Smooth muscle cell (in vitro differentiated cells): ENCODE data around the gene TFB2M. TPM values are rescaled to one million over a fixed set of nuclear protein-coding genes. Genes with fewer than 3 reads are reported as not detected.

ENCODE experiments used
- DNase-seq: peaks from one replicate; lab custom pipeline; 2025; ENCODE audit not compliant: unreplicated experiment; lab: John Stamatoyannopoulos, UW
- H2AFZ ChIP-seq: fragments of 200-600 bp; sonication (generic); 2 replicates; pipeline ENCODE4 v1.6.0; 2016; ENCODE audit warnings: antibody characterized with exemption, low read depth, mild to moderate bottlenecking
- H3F3A ChIP-seq: fragments of 200-600 bp; sonication (generic); 2 replicates; pipeline ENCODE4 v1.6.0; 2017; ENCODE audit warnings: antibody characterized with exemption, low read depth
- H3K27ac ChIP-seq: fragments of 200-600 bp; sonication (generic); 2 replicates; pipeline ENCODE4 v1.5.1; 2016; ENCODE audit warnings: low read depth, mild to moderate bottlenecking
- H3K27me3 ChIP-seq: fragments of 200-600 bp; sonication (generic); 2 replicates; pipeline ENCODE4 v1.6.1; 2016; ENCODE audit warnings: low read depth, mild to moderate bottlenecking
- H3K36me3 ChIP-seq: fragments of 200-600 bp; sonication (generic); 2 replicates; pipeline ENCODE4 v1.5.1; 2016; ENCODE audit warnings: low read depth
- H3K4me1 ChIP-seq: fragments of 200-600 bp; sonication (generic); 2 replicates; pipeline ENCODE4 v1.5.1; 2016; ENCODE audit warnings: low read depth
- H3K4me2 ChIP-seq: fragments of 200-600 bp; sonication (generic); 2 replicates; pipeline ENCODE4 v1.6.0; 2016; ENCODE audit warnings: mild to moderate bottlenecking
- H3K4me3 ChIP-seq: fragments of 200-600 bp; sonication (generic); 2 replicates; pipeline ENCODE4 v1.5.1; 2016; ENCODE audit warnings: mild to moderate bottlenecking
- H3K79me2 ChIP-seq: fragments of 200-600 bp; sonication (generic); 2 replicates; pipeline ENCODE4 v1.6.0; 2016; ENCODE audit warnings: low read depth, mild to moderate bottlenecking
- H3K9ac ChIP-seq: fragments of 200-600 bp; sonication (generic); 2 replicates; pipeline ENCODE4 v1.6.0; 2016; ENCODE audit warnings: low read depth
- H3K9me3 ChIP-seq: fragments of 200-600 bp; sonication (generic); replicated peaks from 2 replicates; pipeline ENCODE4 v1.5.1; 2016; ENCODE audit warnings: low read depth
- H4K20me1 ChIP-seq: fragments of 200-600 bp; sonication (generic); 2 replicates; pipeline ENCODE4 v1.6.0; 2016; ENCODE audit warnings: low read depth
- CTCF ChIP-seq: fragments of 200-600 bp; sonication (generic); IDR thresholded peaks from 2 replicates; pipeline ENCODE4 v1.5.1; 2017; ENCODE audit warnings: borderline replicate concordance, mild to moderate bottlenecking, antibody characterized with exemption; ENCODE audit not compliant: insufficient read depth, poor library complexity, severe bottlenecking
- WGBS: methylation state at CpG from one replicate; pipeline ENCODE4 v1.1.7; 2016; ENCODE audit warnings: low lambda C conversion rate; 5-methylcytosine and 5-hydroxymethylcytosine counted together
- polyA plus RNA-seq: library from polyadenylated mRNA; unstranded; fragments of >200 nt; fragmentation: Nextera tagmentation; extraction: Ambion mirVana; gene quantifications from 2 replicates; pipeline ENCODE4 v1.2.1, GENCODE V29; 2016
- total RNA-seq: library from RNA; depleted of rRNA; stranded (reverse); fragments of >200 nt; gene quantifications from 2 replicates; pipeline ENCODE4 v1.2.3, GENCODE V29; 2014

Gene TFB2M
- total and polyA plus RNA-seq, 2 experiments from 2014 or later: 15.0 to 24.0 TPM

- H3K9ac ChIP-seq: no peak overlapping the region
- H3K4me3 ChIP-seq: no peak overlapping the region
- H3K79me2 ChIP-seq: no peaks in the 10 kb centered on the region
- H3K4me1 ChIP-seq: no peaks in the 10 kb centered on the region
- H3K27me3 ChIP-seq: no peaks in the 10 kb centered on the region
- no peak for TF ChIP-seq CTCF
- H4K20me1 ChIP-seq: no peaks in the 10 kb centered on the region
- H2AFZ ChIP-seq: no peak overlapping the region
- H3K4me2 ChIP-seq: no peak overlapping the region
- no peaks in the 10 kb centered on the region for H3F3A ChIP-seq
- no peaks in the 10 kb centered on the region for H3K9me3 ChIP-seq
- 57% methylated on average over 8 of the region's 8 CpGs for WGBS
- H3K36me3 ChIP-seq: no peaks in the 10 kb centered on the region
- no peak for DNase-seq
- H3K27ac ChIP-seq: no peak overlapping the region
Observed at GRCh38 chr1:246528933-246529731, 36.9 kb downstream of the TFB2M start.

DNA sequence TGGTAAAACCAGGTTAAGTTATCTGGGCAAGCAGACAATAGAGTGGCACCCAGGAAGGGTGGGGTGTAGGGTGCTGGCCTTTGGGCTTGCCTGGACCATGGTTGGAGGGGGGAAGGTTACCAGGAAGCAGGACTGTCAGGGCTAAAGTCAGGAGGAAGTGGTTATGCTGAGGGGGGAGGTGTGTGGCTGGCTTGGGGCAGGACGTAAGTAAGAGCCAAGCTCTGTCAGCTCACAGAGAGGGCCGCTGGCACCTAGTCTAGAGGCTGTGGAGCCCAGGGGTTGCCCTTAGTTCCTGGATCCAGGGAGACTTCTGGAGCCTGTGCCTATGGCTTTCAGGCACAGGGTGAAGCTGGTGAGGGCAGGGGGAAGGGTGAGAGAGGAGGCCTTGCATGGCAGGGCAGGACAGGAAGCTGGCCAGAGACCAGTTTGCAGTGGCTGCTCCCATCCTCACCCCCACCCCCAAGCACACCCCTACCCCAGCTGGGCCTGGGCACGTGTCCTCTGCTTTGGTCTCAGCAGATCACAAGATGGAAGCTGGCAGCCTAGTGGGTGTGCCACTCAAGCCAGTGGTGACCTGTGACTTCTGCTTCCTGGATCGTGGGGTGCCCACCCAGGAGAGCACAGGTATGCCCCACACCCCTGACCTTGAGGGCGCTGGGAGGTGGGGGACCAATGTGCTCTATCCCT, 38.5 kb downstream of the TFB2M start:
- H4K20me1 ChIP-seq: no peaks in the 10 kb centered on the region
- DNase-seq: no peak
- 69% methylated on average over 5 of the region's 5 CpGs for WGBS
- H3F3A ChIP-seq: no peaks in the 10 kb centered on the region
- H3K4me3 ChIP-seq: no peak overlapping the region
- no peak overlapping the region for H3K27ac ChIP-seq
- TF ChIP-seq CTCF: no peak
- H2AFZ ChIP-seq: no peak overlapping the region
- no peaks in the 10 kb centered on the region for H3K9me3 ChIP-seq
- no peak overlapping the region for H3K9ac ChIP-seq
- no peaks in the 10 kb centered on the region for H3K27me3 ChIP-seq
- H3K36me3 ChIP-seq: no peaks in the 10 kb centered on the region
- no peak overlapping the region for H3K4me2 ChIP-seq
- no peaks in the 10 kb centered on the region for H3K4me1 ChIP-seq
- H3K79me2 ChIP-seq: no peaks in the 10 kb centered on the region

- no peak overlapping the region for H3K4me2 ChIP-seq
- no peak overlapping the region for H3K27ac ChIP-seq
- no peaks in the 10 kb centered on the region for H3F3A ChIP-seq
- no peak overlapping the region for H3K9ac ChIP-seq
- no peak for DNase-seq
- no peaks in the 10 kb centered on the region for H3K36me3 ChIP-seq
- H3K27me3 ChIP-seq: no peaks in the 10 kb centered on the region
- H3K4me3 ChIP-seq: no peak overlapping the region
- no peaks in the 10 kb centered on the region for H3K9me3 ChIP-seq
- WGBS: 89% methylated on average over 7 of the region's 7 CpGs
- no peak for TF ChIP-seq CTCF
- no peaks in the 10 kb centered on the region for H3K4me1 ChIP-seq
- no peaks in the 10 kb centered on the region for H4K20me1 ChIP-seq
- no peaks in the 10 kb centered on the region for H3K79me2 ChIP-seq
- no peak overlapping the region for H2AFZ ChIP-seq
Observed at GRCh38 chr1:246526915-246527314, 39.1 kb downstream of the TFB2M start.
